ENCODE results near the gene ATP9A.

Gene ATP9A

GRCh38 chr20:51679254-51679921, 88.8 kb downstream of the ATP9A start:
- H3K9me3 ChIP-seq (ENCODE audit: control insufficient read depth, low read length): no peaks in the 10 kb centered on the region
- DNase-seq: no peak

GRCh38 chr20:51678026-51678697, 90.0 kb downstream of the ATP9A start:
- Histone ChIP-seq H3K4me3 (ENCODE audit: insufficient read depth, low read depth, low read length, poor library complexity, severe bottlenecking) (no peak overlapping the region), H3K27ac (ENCODE audit: insufficient read depth, low read length, poor library complexity, severe bottlenecking) (no peak overlapping the region), H3K36me3 (ENCODE audit: control insufficient read depth, insufficient read depth, low read length) (no peaks in the 10 kb centered on the region), H3K27me3 (replicated peaks; ENCODE audit: control insufficient read depth, insufficient read depth, low read length, poor library complexity, severe bottlenecking) (no peaks in the 10 kb centered on the region), H3K4me1 (ENCODE audit: control insufficient read depth, insufficient read depth, low read length, poor library complexity, severe bottlenecking) (no peaks in the 10 kb centered on the region), H3K9me3 (ENCODE audit: control insufficient read depth, low read length) (no peaks in the 10 kb centered on the region)
- no peak for DNase-seq

More at GRCh38 chr20:51679254-51679921, 88.8 kb downstream of the ATP9A start:
- no peaks in the 10 kb centered on the region for H3K36me3 ChIP-seq (ENCODE audit: control insufficient read depth, insufficient read depth, low read length)
- H3K27me3 ChIP-seq (replicated peaks; ENCODE audit: control insufficient read depth, insufficient read depth, low read length, poor library complexity, severe bottlenecking): no peaks in the 10 kb centered on the region
- H3K4me3 ChIP-seq (ENCODE audit: insufficient read depth, low read depth, low read length, poor library complexity, severe bottlenecking): no peak overlapping the region
- H3K4me1 ChIP-seq (ENCODE audit: control insufficient read depth, insufficient read depth, low read length, poor library complexity, severe bottlenecking): no peaks in the 10 kb centered on the region
- H3K27ac ChIP-seq (ENCODE audit: insufficient read depth, low read length, poor library complexity, severe bottlenecking): no peak overlapping the region

GRCh38 chr20:51668947-51669346, 99.2 kb downstream of the ATP9A start:
- H3K36me3 ChIP-seq (ENCODE audit: control insufficient read depth, insufficient read depth, low read length): no peaks in the 10 kb centered on the region
- no peaks in the 10 kb centered on the region for H3K4me1 ChIP-seq (ENCODE audit: control insufficient read depth, insufficient read depth, low read length, poor library complexity, severe bottlenecking)
- peaks cover 4% of the 10 kb centered on the region for H3K27me3 ChIP-seq (replicated peaks; ENCODE audit: control insufficient read depth, insufficient read depth, low read length, poor library complexity, severe bottlenecking)
- no peaks in the 10 kb centered on the region for H3K9me3 ChIP-seq (ENCODE audit: control insufficient read depth, low read length)
- DNase-seq: no peak
- no peak overlapping the region for H3K4me3 ChIP-seq (ENCODE audit: insufficient read depth, low read depth, low read length, poor library complexity, severe bottlenecking)
- no peak overlapping the region for H3K27ac ChIP-seq (ENCODE audit: insufficient read depth, low read length, poor library complexity, severe bottlenecking)

GRCh38 chr20:51668515-51668914, 99.7 kb downstream of the ATP9A start:
- no peak overlapping the region for H3K27ac ChIP-seq (ENCODE audit: insufficient read depth, low read length, poor library complexity, severe bottlenecking)
- no peaks in the 10 kb centered on the region for H3K4me1 ChIP-seq (ENCODE audit: control insufficient read depth, insufficient read depth, low read length, poor library complexity, severe bottlenecking)
- H3K36me3 ChIP-seq (ENCODE audit: control insufficient read depth, insufficient read depth, low read length): no peaks in the 10 kb centered on the region
- DNase-seq: no peak
- no peaks in the 10 kb centered on the region for H3K9me3 ChIP-seq (ENCODE audit: control insufficient read depth, low read length)
- H3K4me3 ChIP-seq (ENCODE audit: insufficient read depth, low read depth, low read length, poor library complexity, severe bottlenecking): no peak overlapping the region
- H3K27me3 ChIP-seq (replicated peaks; ENCODE audit: control insufficient read depth, insufficient read depth, low read length, poor library complexity, severe bottlenecking): peaks cover 4% of the 10 kb centered on the region

- Histone ChIP-seq H3K36me3 (ENCODE audit: control insufficient read depth, insufficient read depth, low read length) (no peaks in the 10 kb centered on the region), H3K27me3 (replicated peaks; ENCODE audit: control insufficient read depth, insufficient read depth, low read length, poor library complexity, severe bottlenecking) (peaks cover 4% of the 10 kb centered on the region), H3K4me1 (ENCODE audit: control insufficient read depth, insufficient read depth, low read length, poor library complexity, severe bottlenecking) (no peaks in the 10 kb centered on the region), H3K27ac (ENCODE audit: insufficient read depth, low read length, poor library complexity, severe bottlenecking) (no peak overlapping the region), H3K9me3 (ENCODE audit: control insufficient read depth, low read length) (no peaks in the 10 kb centered on the region), H3K4me3 (ENCODE audit: insufficient read depth, low read depth, low read length, poor library complexity, severe bottlenecking) (no peak overlapping the region)
- DNase-seq: no peak
Measured at GRCh38 chr20:51667491-51667890, 100.7 kb downstream of the ATP9A start.

- peaks cover 4% of the 10 kb centered on the region for H3K27me3 ChIP-seq (replicated peaks; ENCODE audit: control insufficient read depth, insufficient read depth, low read length, poor library complexity, severe bottlenecking)
- H3K27ac ChIP-seq (ENCODE audit: insufficient read depth, low read length, poor library complexity, severe bottlenecking): no peak overlapping the region
- DNase-seq: no peak
- no peaks in the 10 kb centered on the region for H3K36me3 ChIP-seq (ENCODE audit: control insufficient read depth, insufficient read depth, low read length)
- no peaks in the 10 kb centered on the region for H3K4me1 ChIP-seq (ENCODE audit: control insufficient read depth, insufficient read depth, low read length, poor library complexity, severe bottlenecking)
- H3K9me3 ChIP-seq (ENCODE audit: control insufficient read depth, low read length): no peaks in the 10 kb centered on the region
- H3K4me3 ChIP-seq (ENCODE audit: insufficient read depth, low read depth, low read length, poor library complexity, severe bottlenecking): no peak overlapping the region
Measured at GRCh38 chr20:51667002-51667408, 101.2 kb downstream of the ATP9A start.

GRCh38 chr20:51666126-51666525, 102.1 kb downstream of the ATP9A start:
- no peak for DNase-seq
- Histone ChIP-seq H3K4me3 (ENCODE audit: insufficient read depth, low read depth, low read length, poor library complexity, severe bottlenecking) (no peak overlapping the region), H3K9me3 (ENCODE audit: control insufficient read depth, low read length) (no peaks in the 10 kb centered on the region), H3K27ac (ENCODE audit: insufficient read depth, low read length, poor library complexity, severe bottlenecking) (no peak overlapping the region), H3K36me3 (ENCODE audit: control insufficient read depth, insufficient read depth, low read length) (no peaks in the 10 kb centered on the region), H3K27me3 (replicated peaks; ENCODE audit: control insufficient read depth, insufficient read depth, low read length, poor library complexity, severe bottlenecking) (peaks cover 3% of the 10 kb centered on the region), H3K4me1 (ENCODE audit: control insufficient read depth, insufficient read depth, low read length, poor library complexity, severe bottlenecking) (peaks cover 5% of the 10 kb centered on the region)

GRCh38 chr20:51665543-51666118, 102.6 kb downstream of the ATP9A start:
- peaks cover 5% of the 10 kb centered on the region for H3K4me1 ChIP-seq (ENCODE audit: control insufficient read depth, insufficient read depth, low read length, poor library complexity, severe bottlenecking)

GRCh38 chr20:51661609-51662178, 106.5 kb downstream of the ATP9A start:
- DNase-seq: peak in 1 of 3 donors; percentile 27
- Histone ChIP-seq H3K27ac (ENCODE audit: insufficient read depth, low read length, poor library complexity, severe bottlenecking) (no peak overlapping the region), H3K4me1 (ENCODE audit: control insufficient read depth, insufficient read depth, low read length, poor library complexity, severe bottlenecking) (peaks cover 5% of the 10 kb centered on the region)

More at GRCh38 chr20:51665543-51666118, 102.6 kb downstream of the ATP9A start:
- Histone ChIP-seq H3K36me3 (ENCODE audit: control insufficient read depth, insufficient read depth, low read length) (no peaks in the 10 kb centered on the region), H3K27me3 (replicated peaks; ENCODE audit: control insufficient read depth, insufficient read depth, low read length, poor library complexity, severe bottlenecking) (no peaks in the 10 kb centered on the region), H3K9me3 (ENCODE audit: control insufficient read depth, low read length) (no peaks in the 10 kb centered on the region), H3K27ac (ENCODE audit: insufficient read depth, low read length, poor library complexity, severe bottlenecking) (no peak overlapping the region), H3K4me3 (ENCODE audit: insufficient read depth, low read depth, low read length, poor library complexity, severe bottlenecking) (no peak overlapping the region)
- no peak for DNase-seq

More at GRCh38 chr20:51661609-51662178, 106.5 kb downstream of the ATP9A start:
- Histone ChIP-seq H3K36me3 (ENCODE audit: control insufficient read depth, insufficient read depth, low read length) (no peaks in the 10 kb centered on the region), H3K9me3 (ENCODE audit: control insufficient read depth, low read length) (no peaks in the 10 kb centered on the region), H3K4me3 (ENCODE audit: insufficient read depth, low read depth, low read length, poor library complexity, severe bottlenecking) (no peak overlapping the region), H3K27me3 (replicated peaks; ENCODE audit: control insufficient read depth, insufficient read depth, low read length, poor library complexity, severe bottlenecking) (no peaks in the 10 kb centered on the region)
